Activated gamma-delta T cell treated with anti-CD3 and anti-CD28 coated beads, Interleukin-2, amount 50 U/mL, for 16 hours (primary cell): ENCODE results near the gene CA4.
"Not testable (repeated sequence)": the region's sequence is repeated elsewhere in the genome, so short reads cannot be mapped to it uniquely, and the experiment has no call there.

Experiments used
- DNase-seq: peaks from one replicate; pipeline ENCODE4 v3.0.0-alpha.2; 2020; ENCODE audit warnings: low read depth

The CA4 gene

DNA sequence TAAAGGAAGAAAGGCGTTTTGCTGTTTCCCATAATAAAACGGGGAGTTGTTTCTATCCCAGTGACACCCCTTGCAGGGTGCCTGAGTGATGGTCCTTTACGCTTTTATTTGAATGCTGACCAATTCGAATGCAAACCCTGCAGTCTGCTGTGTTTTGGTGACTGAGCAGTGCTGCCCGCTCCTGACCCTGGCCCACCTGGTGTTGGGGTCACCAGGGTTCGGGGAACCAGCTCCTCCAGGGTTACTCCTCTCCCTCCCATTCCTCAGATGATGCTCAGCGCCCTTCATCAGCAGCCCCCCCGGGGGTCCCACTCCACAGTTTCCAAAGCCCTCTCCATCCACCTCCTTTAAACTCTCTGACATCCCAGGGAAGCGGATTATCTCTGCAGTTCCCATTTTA lies 6.0 kb downstream of the CA4 start:
- no peak for DNase-seq

DNA sequence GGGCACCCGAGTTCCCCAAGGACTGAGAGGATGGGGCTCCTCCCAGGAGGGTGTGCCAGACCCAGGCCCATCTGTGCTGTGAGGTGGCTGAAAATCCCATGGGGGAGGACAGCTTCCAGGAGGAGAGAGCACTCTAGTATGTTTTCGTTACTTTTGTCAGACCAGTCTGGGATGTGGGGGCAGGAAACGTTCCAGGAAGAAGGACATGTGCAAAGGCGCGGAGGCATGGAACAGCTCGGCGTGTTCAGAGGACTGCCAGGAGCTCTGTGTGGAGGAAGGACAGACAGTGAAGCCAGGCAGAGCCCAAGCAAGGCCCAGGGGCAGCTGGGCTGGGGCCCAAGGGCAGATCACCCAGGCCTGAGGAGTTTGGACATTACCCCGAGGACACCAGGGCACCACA lies 7.0 kb downstream of the CA4 start:
- no peak for DNase-seq

DNA sequence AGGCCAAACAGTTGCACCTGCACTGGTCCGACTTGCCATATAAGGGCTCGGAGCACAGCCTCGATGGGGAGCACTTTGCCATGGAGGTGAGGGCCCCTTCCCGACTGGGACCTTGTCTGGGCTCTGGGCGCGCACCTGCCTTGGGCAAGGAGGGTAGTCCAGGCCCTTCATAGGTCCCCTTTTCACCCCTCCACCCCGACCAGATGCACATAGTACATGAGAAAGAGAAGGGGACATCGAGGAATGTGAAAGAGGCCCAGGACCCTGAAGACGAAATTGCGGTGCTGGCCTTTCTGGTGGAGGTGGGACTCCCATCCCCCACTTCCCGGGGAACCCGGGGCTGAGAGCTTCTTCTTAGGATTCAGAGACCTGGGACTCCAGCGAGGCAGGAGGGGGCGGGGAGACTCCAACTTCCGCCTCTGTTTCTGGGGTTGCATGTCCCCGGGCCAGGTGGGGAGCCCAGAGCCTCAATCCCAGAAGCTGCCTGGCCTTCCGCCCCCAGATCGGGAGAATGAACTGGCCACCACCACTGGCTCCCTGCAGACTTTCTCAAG lies 7.8 kb downstream of the CA4 start:
- DNase-seq = no peak

DNA sequence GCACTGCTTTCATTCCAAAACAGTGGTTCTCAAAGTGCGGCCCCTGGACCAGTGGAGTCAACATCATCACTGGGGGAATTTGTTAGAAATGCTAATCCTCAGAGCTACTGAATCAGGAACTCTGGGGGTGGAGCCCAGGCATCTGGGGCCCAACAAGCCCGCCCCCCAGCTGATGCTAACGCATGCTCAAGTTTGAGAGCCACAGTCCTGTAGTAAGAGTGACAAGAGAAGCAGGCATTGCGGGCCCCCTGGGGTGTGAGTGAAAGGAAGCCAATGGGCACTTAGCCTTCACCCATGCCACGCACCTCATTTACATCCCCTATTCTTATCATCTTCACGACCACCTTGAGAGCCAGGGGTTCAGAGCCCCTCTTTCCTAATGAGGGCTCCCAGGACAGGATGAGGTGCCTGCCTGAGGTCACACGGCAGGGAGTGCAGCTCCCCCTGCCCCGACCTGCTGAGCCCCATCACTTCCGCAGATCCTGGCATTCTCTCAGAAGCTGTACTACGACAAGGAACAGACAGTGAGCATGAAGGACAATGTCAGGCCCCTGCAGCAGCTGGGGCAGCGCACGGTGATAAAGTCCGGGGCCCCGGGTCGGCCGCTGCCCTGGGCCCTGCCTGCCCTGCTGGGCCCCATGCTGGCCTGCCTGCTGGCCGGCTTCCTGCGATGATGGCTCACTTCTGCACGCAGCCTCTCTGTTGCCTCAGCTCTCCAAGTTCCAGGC lies 9.1 kb downstream of the CA4 start:
- DNase-seq = no peak

DNA sequence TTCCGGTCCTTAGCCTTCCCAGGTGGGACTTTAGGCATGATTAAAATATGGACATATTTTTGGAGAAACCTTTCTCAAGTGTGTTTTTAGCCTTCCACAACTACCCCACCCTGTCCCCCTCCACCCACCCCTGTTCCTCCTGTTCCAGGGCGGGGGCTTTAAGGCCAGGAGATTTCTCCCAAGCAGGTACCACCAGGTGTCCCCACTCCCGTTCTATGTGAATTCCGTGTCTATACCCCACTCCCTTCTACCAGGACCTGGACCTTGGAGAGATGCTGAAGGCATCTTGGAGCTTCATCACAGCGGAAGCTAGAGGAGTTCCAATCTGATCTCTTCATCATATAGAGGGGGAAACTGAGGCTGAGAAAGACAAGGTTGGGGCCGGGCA lies 9.7 kb downstream of the CA4 start:
- DNase-seq = no peak

DNA sequence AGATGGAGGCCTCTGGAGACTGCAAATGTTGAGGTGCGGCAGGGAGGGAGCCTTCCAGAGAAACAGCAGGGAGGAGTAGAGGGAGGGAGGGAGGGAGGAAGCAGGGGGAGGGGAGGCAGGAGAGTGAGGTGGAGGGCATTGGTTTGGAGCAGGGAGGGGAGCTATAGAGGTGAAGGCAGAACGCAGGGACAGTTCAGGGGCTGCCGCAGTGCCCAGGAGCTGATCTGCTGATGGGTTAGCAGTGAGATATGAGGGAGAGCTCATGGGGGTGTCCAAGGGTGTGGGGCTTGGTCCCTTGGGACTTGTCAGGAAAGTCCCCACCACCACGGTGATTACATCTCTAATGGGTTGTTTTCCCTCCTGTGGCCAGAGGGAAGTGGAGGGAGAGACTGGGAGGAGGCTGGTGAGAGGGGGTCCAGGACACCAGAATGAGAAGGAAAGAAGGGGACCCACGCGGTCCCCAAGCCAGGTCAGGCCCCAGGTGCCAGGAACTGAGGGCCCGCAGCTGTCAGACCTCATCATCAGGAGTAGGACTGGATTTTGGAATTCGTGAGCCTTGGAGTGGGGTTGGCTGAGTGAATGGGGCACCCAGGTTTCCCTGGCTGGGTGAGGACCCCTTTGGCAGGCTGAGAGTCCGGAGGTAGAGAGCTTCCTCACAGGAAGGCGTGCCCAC lies 11.2 kb downstream of the CA4 start:
- DNase-seq = no peak

DNA sequence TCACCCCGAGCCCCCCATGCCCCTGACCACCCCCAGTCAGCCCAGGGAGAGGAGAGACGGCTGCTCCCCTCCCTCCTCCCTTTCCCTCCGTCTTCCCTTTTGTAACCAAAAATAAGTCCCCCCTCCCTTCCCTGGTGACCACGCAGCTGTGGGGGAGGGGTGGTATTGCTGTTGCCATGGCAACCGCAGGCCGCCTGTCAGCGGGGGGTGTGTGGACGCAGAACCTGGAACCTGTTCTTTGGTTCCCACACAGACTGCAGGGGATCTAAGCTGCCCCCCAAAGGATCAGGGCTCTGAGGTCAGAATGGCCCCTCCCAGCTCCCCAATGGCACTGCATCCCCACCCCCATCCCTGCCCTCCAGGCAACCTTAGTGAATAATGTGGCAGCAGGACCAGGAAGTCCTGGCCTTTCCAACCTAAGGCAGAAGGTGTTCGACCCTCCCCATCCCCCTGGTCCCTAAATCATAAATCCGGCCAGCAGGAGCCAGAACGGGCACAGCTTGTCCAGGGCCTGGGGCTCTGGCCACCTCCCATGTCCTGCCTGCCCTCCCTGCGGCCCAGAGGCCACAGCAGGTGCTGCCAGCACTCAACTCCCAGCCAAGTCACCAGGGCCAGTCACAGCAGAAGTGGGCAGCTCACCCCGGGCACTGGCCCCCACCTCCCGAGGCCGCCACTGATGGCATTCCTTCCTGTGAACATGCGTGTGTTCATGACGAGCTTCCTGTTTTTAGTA lies 12.0 kb downstream of the CA4 start:
- DNase-seq = no peak

DNA sequence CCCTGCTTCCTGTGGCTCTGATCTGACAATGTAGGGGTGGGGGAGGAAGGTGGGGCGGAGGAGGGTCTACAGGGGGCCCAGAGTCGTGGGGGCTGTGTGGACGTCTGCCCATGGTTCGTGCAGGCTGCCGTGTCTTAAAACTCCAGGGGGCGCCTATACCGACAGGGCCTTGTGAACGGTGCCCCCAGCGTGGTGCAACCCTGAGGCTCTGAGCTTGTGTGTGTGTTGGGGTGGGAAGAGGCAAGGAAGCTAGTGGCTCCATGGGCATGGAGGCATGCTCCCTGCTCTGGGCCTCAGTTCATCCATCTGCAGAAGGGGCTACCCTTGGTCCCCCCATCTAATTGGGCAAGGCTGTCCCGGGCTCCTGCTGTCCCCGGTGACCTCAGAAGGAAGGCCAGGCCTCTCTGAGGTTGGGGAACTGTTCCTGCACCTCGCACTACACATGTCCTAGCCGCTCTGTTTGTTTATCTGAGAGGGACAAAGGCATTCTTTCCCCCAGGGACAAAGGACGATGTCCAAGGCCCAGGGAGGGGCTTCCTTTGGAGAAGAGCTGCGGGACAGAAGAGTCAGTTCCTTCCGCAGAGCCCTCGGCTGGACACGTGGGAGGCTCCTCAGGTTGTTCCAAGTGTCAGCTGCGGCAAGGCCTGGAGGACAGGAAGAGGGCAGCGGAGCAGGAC lies 13.5 kb downstream of the CA4 start:
- DNase-seq = no peak

DNA sequence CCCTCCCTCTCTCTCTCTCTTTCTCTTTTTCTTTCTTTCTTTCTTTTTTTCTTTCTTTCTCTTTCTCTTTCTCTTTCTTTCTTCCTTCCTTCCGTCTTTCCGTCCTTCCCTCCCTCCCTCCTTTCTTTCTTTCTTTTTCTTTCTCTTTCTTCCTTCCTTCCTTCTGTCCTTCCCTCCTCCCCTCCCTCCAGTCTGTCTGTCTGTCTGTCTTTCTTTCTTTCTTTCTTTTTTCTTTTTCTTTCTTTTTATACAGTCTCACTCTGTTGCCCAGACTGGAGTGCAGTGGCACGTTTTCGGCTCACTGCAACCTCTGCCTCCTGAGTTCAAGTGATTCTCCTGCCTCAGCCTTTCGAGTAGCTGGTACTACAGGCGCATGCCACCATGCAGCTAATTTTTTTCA lies 14.4 kb downstream of the CA4 start:
- DNase-seq = no peak

DNA sequence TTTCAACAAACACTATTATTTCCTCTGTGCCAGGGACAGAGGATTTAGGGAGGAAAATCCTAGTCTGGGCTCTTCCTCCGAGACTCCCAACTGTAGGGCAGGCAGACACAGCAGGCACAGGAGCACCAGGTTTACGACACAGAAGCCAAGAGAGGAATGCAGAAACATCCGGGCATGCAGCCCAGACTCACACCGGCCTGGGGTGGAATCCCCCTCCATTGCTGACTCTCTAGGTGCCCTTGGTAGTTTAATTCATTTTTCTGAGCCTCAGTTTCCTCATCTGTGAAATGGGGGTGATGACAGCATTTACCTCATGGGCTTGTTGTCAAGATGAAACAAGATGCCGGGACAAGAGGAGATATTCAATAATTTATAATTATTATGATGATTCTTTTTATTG lies 14.9 kb downstream of the CA4 start:
- no peak for DNase-seq

DNA sequence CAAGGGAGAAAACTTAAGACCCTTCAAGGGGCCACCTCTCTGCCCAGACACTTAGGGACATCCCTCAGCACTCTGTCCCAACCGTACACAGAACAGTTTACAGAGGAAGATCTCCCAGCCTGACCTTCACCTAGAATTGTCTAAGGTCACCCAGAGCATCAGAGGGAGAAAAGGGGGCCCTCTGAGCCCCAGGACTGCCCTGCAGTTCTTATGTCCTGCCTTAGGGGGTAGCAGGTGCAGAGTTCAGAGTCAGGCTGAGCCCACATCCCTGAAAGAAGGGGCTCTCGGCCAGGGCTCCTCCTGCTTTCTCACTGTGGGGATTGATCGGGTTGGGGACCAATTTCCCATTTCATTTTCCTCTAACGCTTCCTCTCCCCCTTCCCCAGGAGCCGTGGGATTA lies 15.4 kb downstream of the CA4 start:
- no peak for DNase-seq

DNA sequence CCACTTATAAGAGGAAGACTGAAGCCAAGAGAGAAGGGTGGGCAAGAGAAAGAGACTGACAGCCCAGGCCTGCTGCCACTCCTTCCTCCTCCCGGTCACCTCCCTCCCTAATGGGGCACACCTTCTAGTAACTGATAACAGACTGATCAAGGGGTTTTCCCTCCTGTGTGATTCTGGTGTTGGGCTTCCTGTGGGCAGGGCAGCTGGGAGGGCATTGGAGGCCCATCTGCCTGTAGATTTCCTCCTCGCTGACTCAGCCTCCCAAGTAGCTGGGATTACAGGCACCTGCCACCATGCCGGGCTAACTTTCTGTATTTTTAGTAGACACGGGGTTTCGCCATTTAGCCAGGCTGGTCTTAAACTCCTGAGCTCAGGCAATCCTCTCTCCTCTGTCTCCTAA lies 16.2 kb downstream of the CA4 start:
- DNase-seq = no peak

DNA sequence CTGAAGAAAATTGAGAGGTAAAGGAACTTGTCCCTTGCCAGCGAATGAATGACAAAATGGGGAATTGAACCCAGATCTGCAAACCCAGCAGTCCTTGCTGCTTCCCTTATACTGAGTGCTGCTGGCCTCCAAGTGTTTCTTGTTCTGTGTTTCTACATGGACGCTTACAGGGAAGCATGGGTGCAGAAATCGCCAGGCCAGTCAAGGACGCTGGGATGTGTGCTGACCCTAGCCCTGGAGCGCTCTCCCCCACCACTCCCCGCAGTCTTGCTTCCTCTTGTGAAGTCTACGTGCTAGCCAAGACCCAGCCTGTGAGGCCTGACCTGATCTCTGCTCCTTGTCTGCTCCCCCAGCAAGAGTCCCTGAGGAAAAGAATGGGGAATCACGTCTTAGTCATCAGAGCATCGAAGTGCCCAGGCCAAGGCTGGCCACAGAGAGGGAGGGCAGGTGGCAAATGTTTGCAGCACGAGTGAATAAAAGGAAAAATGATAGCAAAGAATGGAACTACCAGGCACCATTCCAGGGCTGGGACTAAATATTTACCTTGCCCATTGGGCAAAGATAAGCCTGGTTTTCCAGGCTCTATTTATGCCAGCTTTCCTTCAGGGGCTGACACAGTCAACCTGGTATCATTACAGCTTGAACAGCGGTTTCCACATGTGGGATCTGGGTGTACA lies 17.4 kb downstream of the CA4 start:
- DNase-seq = no peak

DNA sequence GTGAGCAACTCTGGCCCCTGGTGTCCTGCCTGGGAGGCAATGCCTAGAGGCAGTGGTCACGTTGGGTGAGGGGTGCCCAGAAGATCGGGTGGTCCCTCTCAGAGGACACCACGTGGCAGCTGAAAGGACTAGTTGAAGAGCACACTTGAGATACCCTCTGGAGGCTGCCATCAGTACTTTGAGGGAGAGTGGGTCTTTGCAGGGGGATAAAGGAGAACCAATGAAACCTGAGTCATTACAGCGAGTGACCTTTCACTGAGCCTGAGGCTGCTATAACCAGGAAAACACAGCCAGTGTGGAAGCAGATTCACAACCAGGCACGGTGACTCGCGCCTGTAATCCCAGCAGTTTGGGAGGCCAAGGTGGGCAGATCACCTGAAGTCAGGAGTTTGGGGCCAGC lies 18.9 kb downstream of the CA4 start:
- no peak for DNase-seq

DNA sequence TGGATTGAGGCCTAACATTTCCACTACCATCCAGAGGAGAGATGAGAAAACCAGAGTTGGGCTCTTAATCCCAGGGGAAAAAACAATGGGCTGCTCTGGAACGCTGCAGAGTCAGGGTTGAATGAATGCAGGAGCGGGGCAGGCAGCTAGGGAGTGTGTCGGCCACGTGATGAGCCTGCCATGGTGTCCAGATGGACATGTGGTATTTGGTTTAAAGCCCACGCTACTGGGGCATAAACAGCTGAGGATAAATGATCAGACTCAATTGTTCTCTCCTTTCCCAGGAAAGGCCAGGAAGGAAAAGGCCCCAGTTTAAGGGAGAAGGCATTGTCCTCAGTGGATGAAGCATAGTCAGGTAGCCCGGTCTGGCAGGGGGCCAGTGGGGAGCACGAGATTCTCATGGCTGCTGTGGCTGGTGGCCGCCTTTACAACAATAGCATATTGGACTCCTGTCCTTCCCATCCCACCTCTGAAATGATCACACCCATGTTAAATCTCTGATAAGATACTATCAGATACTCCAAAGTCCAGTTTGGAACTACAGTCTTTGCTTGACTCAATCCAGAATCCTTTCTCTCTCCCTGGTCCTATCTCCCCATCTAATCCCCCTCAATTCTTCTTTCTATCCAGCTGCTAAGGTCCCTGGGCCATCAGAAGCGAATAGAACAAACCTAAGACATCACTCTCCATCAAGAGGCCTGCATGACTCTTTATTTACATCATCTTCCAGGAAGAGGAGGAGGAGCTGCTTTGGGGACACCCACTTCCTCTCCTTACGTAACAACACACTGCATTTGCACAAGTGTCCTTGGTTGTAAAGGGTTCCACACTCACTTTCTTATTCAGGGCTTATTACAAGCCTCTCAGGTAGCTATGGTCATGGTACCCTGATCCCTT lies 20.4 kb downstream of the CA4 start:
- no peak for DNase-seq

DNA sequence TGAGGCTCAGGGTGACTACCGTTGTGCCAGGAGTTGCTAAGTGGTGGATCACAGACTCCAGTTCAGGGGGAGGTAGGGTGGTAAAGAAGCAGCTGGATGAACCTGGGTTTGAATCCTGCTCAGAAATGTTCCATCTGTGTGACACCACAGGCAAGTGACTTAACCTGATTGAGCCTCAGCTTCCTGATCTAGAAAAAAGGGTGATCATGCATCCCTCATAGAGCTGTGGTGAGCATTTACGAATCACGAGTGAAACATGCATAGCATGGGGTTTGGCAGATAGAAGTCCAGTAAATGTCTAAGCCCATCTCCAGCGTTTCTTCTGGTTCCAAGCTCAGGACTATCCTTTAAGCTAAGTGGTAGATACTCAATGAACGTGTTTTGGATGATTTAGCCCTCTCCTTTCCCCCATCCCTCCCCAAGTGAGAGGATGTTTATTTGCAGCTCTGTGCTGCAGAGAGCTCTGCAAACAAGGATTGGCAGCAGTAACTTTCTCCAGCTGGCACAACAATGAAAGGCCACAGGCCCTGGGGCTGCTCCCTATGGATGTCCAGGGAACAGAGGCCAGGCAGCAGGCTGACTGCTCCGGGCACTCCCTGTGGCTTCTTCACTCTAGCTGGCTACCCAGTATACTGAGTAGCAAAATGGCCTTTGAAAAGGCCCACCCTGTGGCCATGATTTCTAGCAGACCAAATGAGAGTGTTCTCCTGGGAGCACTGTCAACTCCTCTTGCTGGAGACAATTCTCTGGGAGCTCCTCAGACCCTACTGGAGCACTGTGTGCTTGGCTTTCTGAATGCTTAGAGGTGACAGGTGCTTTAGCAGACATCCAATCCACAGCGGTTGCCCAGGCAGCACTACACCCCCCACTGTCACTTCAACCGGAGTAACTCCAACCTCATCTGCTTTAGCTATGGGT lies 21.3 kb downstream of the CA4 start:
- no peak for DNase-seq

DNA sequence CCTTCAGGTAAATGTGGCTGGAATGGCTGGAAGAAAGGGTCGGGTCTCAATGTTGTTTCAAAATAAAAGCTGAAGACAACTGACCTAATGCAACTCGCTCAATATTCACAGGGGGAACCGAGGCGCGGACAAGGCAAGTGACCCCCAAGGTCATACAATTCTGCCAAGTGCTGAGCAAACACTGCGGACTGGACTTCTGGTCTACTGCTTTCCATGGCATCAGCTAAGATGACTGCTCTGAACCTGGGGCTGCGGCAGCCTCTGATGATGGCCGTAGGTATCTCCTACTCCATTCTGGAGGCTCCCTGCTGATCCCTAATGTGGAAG lies 21.9 kb downstream of the CA4 start:
- no peak for DNase-seq

DNA sequence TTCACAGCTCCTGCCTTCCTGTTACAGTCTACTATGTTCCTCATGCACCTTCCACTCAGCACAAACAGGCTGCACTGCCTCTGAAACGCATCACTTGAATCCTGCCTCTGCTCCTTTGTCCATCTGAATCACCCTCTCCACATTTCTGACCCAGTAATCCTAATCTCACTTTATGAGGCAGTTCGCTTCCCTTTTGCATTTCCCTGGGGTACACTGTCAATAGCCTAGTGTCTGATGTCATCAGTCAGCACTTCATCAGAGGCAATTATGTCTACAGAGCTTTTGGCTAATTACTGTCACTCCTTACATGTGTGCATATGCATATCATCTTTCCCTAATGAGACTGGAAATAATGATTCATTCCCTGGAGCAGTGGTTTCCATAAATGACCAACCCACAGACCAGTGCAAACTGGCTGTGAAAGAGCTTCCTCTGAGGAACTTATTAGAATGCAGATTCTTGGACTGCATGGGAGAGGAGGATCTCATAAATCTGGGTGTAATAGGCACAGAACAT lies 23.6 kb downstream of the CA4 start:
- DNase-seq = no peak

DNA sequence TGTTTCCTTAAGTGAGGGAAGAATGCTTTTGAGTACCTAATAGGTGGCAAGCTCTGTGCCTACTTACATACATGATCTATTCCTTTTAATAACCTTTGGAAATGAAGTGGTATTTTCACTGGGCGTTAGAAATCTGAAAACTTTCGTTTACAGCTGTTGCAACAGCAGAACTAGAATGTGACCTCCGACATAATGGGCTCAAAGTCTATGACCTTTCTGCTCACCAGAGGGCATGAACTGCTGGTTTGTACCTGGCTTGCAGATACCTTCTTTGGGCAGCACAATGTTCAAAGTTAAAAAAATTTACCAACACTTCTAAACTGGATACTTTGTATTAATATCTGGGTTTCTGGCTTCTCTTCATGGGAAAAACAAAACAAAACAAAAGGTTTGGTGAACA lies 24.3 kb downstream of the CA4 start:
- DNase-seq = no peak

DNA sequence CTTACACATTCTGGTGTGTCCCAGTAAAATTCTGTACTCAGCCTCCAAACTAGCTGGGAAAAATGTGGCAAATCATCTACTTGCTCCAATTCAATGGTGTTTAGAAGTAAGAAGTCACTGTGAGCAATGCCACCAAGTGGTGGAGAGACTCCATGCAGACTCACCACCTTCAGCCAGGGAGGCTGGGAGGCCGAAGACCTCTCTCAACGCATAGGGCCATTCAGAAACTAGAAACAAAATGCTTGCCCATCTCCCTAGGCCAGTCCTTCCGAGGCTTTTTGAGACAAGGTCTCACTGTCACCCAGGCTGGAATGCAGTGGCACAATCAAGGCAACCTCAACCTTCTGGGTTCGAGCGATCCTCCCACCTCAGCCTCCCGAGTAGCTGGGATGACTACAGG lies 25.0 kb downstream of the CA4 start:
- DNase-seq = not testable (repeated sequence)
